Activated CD4-positive, CD25-positive, alpha-beta regulatory T cell treated with anti-CD3 and anti-CD28 coated beads, Interleukin-2, amount 50 U/mL, for 72 hours (primary cell): ENCODE measurements around the gene COL9A3.

Experiments
- DNase-seq: peaks from one replicate; pipeline ENCODE4 v3.0.0; 2021

COL9A3 gene

GRCh38 chr20:62825986-62826645, 9.3 kb downstream of the COL9A3 start:
- no peak for DNase-seq

- no peak for DNase-seq
These were observed 9.9 kb downstream of the COL9A3 start for GRCh38 chr20:62826646-62827310.

GRCh38 chr20:62827311-62828038, 10.6 kb downstream of the COL9A3 start:
- no peak for DNase-seq

GRCh38 chr20:62828051-62828450, 11.2 kb downstream of the COL9A3 start:
- no peak for DNase-seq

- no peak for DNase-seq
These were observed 11.8 kb downstream of the COL9A3 start for GRCh38 chr20:62828511-62829230.

GRCh38 chr20:62829231-62830230, 12.7 kb downstream of the COL9A3 start:
- DNase-seq, result no peak

GRCh38 chr20:62830251-62830650, 13.4 kb downstream of the COL9A3 start:
- no peak for DNase-seq

- no peak for DNase-seq
These were observed 14.0 kb downstream of the COL9A3 start for GRCh38 chr20:62830821-62831220.

GRCh38 chr20:62831361-62831788, 14.5 kb downstream of the COL9A3 start:
- DNase-seq, result no peak

- DNase-seq, result no peak
These were observed 15.0 kb downstream of the COL9A3 start for GRCh38 chr20:62831854-62832211.

GRCh38 chr20:62832212-62832922, 15.5 kb downstream of the COL9A3 start:
- DNase-seq, result no peak

GRCh38 chr20:62832951-62833391, 16.1 kb downstream of the COL9A3 start:
- no peak for DNase-seq

GRCh38 chr20:62834967-62835730, 18.3 kb downstream of the COL9A3 start:
- no peak for DNase-seq

- DNase-seq, result no peak
These were observed 19.3 kb downstream of the COL9A3 start for GRCh38 chr20:62835931-62836861.

- no peak for DNase-seq
These were observed 20.2 kb downstream of the COL9A3 start for GRCh38 chr20:62836967-62837490.

GRCh38 chr20:62837790-62838127, 20.9 kb downstream of the COL9A3 start:
- DNase-seq, result no peak

GRCh38 chr20:62838128-62838891, 21.5 kb downstream of the COL9A3 start:
- DNase-seq, result no peak

- DNase-seq, result no peak
These were observed 22.4 kb downstream of the COL9A3 start for GRCh38 chr20:62839261-62839660.
